GM18951 (cell line): ENCODE data around the gene CDH13.

ENCODE experiments used
- POLR2A ChIP-seq: IDR thresholded peaks from 4 replicates; pipeline ENCODE4 v1.6.1; 2011; ENCODE audit warnings: mild to moderate bottlenecking; ENCODE audit not compliant: insufficient read length, insufficient read depth; ENCODE audit errors: extremely low read depth
- in situ Hi-C: fragments of 300-500 bp; cut with MboI; formaldehyde crosslinking; loops from one replicate; pipeline ENCODE4 v1.12.0; 2022; ENCODE audit warnings: low sequenced_read_pairs, mixed read lengths, inconsistent platforms; ENCODE audit not compliant: unreplicated experiment

CDH13 gene

GRCh38 chr16:82832821-82833220 lies 206.1 kb downstream of the CDH13 start:
- no peak for TF ChIP-seq POLR2A
- in situ Hi-C loops, result no loop called here

GRCh38 chr16:82833378-82833993 lies 206.7 kb downstream of the CDH13 start:
- in situ Hi-C loops, result no loop called here
- no peak for TF ChIP-seq POLR2A

- no peak for TF ChIP-seq POLR2A
- in situ Hi-C loops, result no loop called here
Measured at GRCh38 chr16:82834151-82834815, 207.5 kb downstream of the CDH13 start.

DNA sequence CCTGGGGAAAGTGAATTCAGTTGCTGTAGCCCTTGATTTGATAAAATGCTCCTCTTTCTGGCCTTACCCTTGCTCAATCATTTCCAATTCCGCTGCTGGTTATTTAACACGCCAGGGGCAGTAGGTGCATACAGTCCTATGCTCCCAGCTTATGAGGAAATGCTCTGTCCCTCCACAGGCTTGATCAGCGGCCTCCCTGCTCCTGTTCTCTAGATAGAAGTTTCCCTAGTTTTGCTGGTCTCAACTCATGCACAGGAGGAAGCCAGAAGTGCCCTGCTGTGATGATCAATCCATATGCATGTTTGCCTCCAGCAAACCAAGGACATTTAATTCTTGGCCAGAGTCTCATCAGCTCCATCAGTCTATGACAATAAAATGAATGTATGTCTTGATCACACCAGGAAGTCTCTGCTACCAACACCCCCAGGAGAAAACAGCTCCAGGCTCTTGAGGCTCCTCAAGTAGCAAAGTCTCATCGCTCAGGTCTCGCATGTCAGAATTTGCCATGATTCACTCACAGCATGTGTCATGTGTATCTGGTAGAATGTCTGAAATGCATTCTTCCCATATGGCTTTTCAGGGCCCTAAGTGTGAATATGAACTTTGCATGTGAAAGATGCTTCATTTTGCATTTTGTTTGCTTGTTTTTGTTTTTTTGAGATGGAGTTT lies 208.9 kb downstream of the CDH13 start:
- in situ Hi-C loops, result no loop called here
- no peak for TF ChIP-seq POLR2A

DNA sequence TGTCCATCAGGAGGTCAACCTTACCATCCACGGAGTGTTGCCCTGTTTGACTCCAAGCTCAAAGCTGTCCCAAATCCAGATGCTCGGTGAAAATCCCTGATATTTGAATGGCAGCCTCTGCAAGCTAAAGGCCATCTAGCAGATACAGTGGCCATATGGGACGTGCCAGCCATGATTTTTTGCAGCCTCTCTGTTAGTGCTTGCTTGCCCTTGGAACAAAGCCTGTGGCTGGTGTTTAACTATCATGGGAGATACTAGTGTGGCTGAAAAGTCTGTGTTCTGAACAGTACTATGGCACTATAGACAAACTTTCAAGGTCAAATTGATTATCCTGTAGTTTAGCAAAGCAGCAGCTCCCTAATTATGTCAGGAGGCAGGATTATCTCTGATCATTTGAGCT lies 214.3 kb downstream of the CDH13 start:
- in situ Hi-C loops, result no loop called here

DNA sequence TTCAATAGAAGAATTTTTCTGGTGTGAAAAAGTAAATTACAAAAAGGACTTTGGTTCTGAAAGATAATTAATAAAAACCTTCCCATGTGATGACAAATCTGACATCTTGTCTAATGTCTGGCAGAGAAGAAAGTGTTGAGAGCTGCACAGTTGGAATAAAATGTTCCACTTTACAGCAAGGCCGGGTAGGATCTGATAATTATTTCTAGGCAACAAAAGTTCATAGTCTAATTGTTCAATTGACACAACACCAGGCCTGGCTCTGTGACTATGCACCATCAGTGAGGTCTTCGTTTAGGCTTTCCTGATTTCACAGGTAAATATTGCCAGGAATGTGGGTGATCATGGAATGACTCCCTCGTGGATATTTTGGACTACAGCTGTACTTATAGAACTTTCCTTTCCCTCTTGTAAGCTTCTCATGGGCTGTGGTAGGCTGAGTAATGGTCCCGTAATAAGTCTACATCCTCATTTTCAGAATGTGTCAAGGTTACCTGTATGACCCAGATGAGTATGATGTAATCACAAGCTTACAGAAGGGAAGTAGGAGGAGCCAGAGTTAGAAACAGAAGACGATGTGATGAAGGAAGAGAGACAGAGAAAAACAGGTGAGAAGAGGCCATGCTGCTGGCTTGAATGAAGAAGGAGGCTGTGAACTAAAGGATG lies 217.0 kb downstream of the CDH13 start:
- TF ChIP-seq POLR2A, result no peak
- in situ Hi-C loops, result no loop called here

More for the DNA sequence above, 214.3 kb downstream of the CDH13 start:
- no peak for TF ChIP-seq POLR2A

- no peak for TF ChIP-seq POLR2A
- in situ Hi-C loops, result no loop called here
Measured at GRCh38 chr16:82845116-82845515, 218.3 kb downstream of the CDH13 start.

DNA sequence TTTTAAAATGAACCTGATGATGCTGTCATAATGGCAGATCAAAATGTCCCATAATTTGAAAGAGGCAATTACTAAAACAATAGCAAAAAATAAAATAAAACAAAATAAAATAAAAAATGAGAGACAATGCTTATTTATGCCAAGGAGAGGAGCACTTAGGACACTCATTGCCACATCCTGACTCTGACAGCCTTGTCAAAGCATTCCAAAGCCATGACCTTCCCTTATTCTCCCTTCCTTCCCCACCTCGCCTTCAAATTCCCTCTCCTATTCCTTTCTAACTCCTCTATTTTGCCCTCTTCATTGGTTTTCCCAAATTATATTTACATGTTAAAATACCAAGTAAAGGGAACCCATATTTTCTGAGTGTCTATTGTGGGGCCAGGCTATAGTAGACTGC lies 220.0 kb downstream of the CDH13 start:
- TF ChIP-seq POLR2A, result no peak
- in situ Hi-C loops, result no loop called here

DNA sequence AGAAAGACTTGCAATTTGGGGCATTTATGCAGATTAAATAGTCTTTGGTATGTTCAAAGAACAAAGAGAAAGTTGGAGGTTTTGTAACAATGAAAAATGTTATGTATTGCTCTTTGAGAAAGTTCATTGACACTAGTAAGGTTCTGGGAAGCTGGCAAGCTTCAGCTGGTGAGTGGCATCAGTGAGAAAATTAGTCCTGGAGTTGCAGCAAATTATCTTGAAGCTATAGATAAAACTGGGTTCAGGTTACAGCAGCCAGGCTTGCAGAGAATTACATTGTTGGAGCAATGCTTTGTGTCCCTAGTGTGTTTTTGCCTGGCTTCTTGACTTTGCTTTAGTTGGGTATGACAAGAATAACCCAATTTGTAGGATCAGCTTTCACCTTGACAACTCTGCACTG lies 221.2 kb downstream of the CDH13 start:
- TF ChIP-seq POLR2A, result no peak
- in situ Hi-C loops, result no loop called here

DNA sequence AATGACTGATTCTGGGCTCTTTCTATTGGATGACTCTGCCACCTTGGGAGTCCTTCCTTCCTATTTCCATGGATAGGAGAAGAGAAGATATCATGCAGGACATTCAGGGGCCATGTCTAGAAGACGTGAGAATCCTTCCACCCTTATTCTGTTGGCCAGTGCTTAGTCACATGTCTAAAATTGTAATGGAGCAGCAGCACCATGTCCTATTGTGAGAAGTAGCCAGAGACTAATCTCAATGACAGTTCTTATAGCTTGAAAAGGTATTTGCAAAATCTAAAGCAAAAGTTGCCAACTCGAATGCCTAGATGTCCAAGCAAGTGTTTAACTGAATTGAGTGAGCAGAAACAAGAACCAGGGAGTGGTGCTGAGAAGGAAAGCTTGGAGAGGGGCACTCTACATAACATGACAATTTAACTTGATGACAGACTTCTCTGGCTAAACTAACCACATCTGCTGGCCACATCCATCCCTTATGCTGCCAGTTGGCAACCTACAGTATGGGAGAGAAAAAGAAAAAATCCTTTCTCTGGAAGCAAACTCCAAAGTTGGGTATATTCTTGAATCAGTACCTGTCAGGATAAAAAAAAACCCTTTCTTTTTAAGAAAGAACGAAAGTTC lies 225.7 kb downstream of the CDH13 start:
- in situ Hi-C loops, result no loop called here
- no peak for TF ChIP-seq POLR2A

GRCh38 chr16:82855471-82855870 lies 228.7 kb downstream of the CDH13 start:
- in situ Hi-C loops, result no loop called here
- no peak for TF ChIP-seq POLR2A

- in situ Hi-C loops, result no loop called here
- no peak for TF ChIP-seq POLR2A
Measured at GRCh38 chr16:82857693-82858365, 231.1 kb downstream of the CDH13 start.

- TF ChIP-seq POLR2A, result no peak
- in situ Hi-C loops, result no loop called here
Measured at GRCh38 chr16:82859662-82860061, 232.9 kb downstream of the CDH13 start.

GRCh38 chr16:82860071-82860470 lies 233.3 kb downstream of the CDH13 start:
- in situ Hi-C loops, result no loop called here
- no peak for TF ChIP-seq POLR2A
